ENCODE results near the gene NAB1.

- TF ChIP-seq, protein P1, sequence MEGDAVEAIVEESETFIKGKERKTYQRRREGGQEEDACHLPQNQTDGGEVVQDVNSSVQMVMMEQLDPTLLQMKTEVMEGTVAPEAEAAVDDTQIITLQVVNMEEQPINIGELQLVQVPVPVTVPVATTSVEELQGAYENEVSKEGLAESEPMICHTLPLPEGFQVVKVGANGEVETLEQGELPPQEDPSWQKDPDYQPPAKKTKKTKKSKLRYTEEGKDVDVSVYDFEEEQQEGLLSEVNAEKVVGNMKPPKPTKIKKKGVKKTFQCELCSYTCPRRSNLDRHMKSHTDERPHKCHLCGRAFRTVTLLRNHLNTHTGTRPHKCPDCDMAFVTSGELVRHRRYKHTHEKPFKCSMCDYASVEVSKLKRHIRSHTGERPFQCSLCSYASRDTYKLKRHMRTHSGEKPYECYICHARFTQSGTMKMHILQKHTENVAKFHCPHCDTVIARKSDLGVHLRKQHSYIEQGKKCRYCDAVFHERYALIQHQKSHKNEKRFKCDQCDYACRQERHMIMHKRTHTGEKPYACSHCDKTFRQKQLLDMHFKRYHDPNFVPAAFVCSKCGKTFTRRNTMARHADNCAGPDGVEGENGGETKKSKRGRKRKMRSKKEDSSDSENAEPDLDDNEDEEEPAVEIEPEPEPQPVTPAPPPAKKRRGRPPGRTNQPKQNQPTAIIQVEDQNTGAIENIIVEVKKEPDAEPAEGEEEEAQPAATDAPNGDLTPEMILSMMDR (IDR thresholded peaks at IDR 0.05): no peak
- TF ChIP-seq ZFX (IDR thresholded peaks at IDR 0.05; ENCODE audit: borderline replicate concordance): no peak
These were observed at the start of gene NAB1 for GRCh38 chr2:190649035-190649797.

Data from 22Rv1 (cell line).